GM23338 (cell line): ENCODE results near the gene AP2M1. TPM values are rescaled to one million over a fixed set of nuclear protein-coding genes. Genes with fewer than 3 reads are reported as not detected.

Source experiments
- ATAC-seq: fragments of 200-7000 bp; cut with Tn5 transposase; 3 replicates; pipeline ENCODE4 v1.9.1; 2020
- DNase-seq: peaks from one replicate; pipeline ENCODE4 v3.0.0-alpha.2; 2015; ENCODE audit warnings: low spot score
- H2AFZ ChIP-seq: fragments of 200-600 bp; sonication (generic); 2 replicates; pipeline ENCODE4 v1.8.0; 2016; ENCODE audit warnings: antibody characterized with exemption, mild to moderate bottlenecking, moderate library complexity
- H3F3A ChIP-seq: fragments of 200-600 bp; sonication (generic); replicated peaks from 2 replicates; pipeline ENCODE4 v1.8.0; 2017; ENCODE audit warnings: antibody characterized with exemption, mixed run types, low read depth
- H3K27ac ChIP-seq: fragments of 200-600 bp; sonication (generic); 2 replicates; pipeline ENCODE4 v1.6.1; 2016; ENCODE audit warnings: low read depth
- H3K27me3 ChIP-seq: fragments of 200-600 bp; sonication (generic); 2 replicates; pipeline ENCODE4 v1.8.0; 2016; ENCODE audit warnings: mild to moderate bottlenecking, mixed run types, moderate library complexity; ENCODE audit not compliant: insufficient read depth
- H3K36me3 ChIP-seq: fragments of 200-600 bp; sonication (generic); 2 replicates; pipeline ENCODE4 v1.8.0; 2016; ENCODE audit warnings: mild to moderate bottlenecking; ENCODE audit not compliant: insufficient read depth
- H3K4me1 ChIP-seq: fragments of 200-600 bp; sonication (generic); 2 replicates; pipeline ENCODE4 v1.8.0; 2016; ENCODE audit warnings: mild to moderate bottlenecking, moderate library complexity; ENCODE audit not compliant: insufficient read depth
- H3K4me2 ChIP-seq: fragments of 200-600 bp; sonication (generic); 2 replicates; pipeline ENCODE4 v1.7.1; 2017; ENCODE audit warnings: mixed run types
- H3K4me3 ChIP-seq: fragments of 200-600 bp; sonication (generic); 2 replicates; pipeline ENCODE4 v1.6.1; 2016; ENCODE audit warnings: mixed run types
- H3K79me2 ChIP-seq: fragments of 200-600 bp; sonication (generic); replicated peaks from 2 replicates; pipeline ENCODE4 v1.8.0; 2017; ENCODE audit warnings: mild to moderate bottlenecking; ENCODE audit not compliant: insufficient read depth
- H3K9me2 ChIP-seq: fragments of 200-600 bp; sonication (generic); 2 replicates; pipeline ENCODE4 v1.8.0; 2017; ENCODE audit not compliant: insufficient read depth
- H4K20me1 ChIP-seq: fragments of 200-600 bp; sonication (generic); replicated peaks from 2 replicates; pipeline ENCODE4 v1.8.0; 2017; ENCODE audit warnings: mild to moderate bottlenecking; ENCODE audit not compliant: insufficient read depth
- H3K27ac Mint-ChIP-seq: 2 replicates; pipeline ENCODE4 v1.8.0; 2020; ENCODE audit warnings: inconsistent platforms, mild to moderate bottlenecking, moderate library complexity, mixed read lengths
- H3K27me3 Mint-ChIP-seq: 3 replicates; pipeline ENCODE4 v1.8.0; 2022; ENCODE audit warnings: low read depth, mild to moderate bottlenecking, moderate library complexity, mixed read lengths, inconsistent platforms; ENCODE audit not compliant: insufficient read depth, poor library complexity
- H3K36me3 Mint-ChIP-seq: 3 replicates; pipeline ENCODE4 v1.8.0; 2021; ENCODE audit warnings: low read depth, mild to moderate bottlenecking, inconsistent platforms, moderate library complexity, mixed read lengths
- H3K4me1 Mint-ChIP-seq: 3 replicates; pipeline ENCODE4 v1.8.0; 2020; ENCODE audit warnings: mild to moderate bottlenecking, inconsistent platforms, mixed read lengths
- H3K4me3 Mint-ChIP-seq: 3 replicates; pipeline ENCODE4 v1.8.0; 2021; ENCODE audit warnings: moderate library complexity, mild to moderate bottlenecking, inconsistent platforms, mixed read lengths
- H3K9me3 Mint-ChIP-seq: 3 replicates; pipeline ENCODE4 v1.8.0; 2020; ENCODE audit warnings: moderate library complexity, mild to moderate bottlenecking, inconsistent platforms, mixed read lengths
- CREB1 ChIP-seq: fragments of 250-450 bp; sonication (Bioruptor Pico); IDR thresholded peaks from 2 replicates; pipeline ENCODE4 v1.5.0; 2020; ENCODE audit warnings: low read depth, mild to moderate bottlenecking, moderate library complexity
- CTCF ChIP-seq, 2 experiments: fragments of 200-600 bp in 1 of 2; sonication (generic) in 1 of 2; conservative IDR thresholded peaks; 2 replicates each; pipeline versions ENCODE4 v1.5.1 to v1.6.1; 2016 to 2017; ENCODE audit warnings: antibody characterized with exemption in 2 of 2, low read depth in 2 of 2, mild to moderate bottlenecking in 2 of 2, moderate library complexity in 1 of 2
- ETS1 ChIP-seq: IDR thresholded peaks from 2 replicates; pipeline ENCODE4 v1.6.1; 2016; ENCODE audit warnings: antibody characterized with exemption
- NANOG ChIP-seq: IDR thresholded peaks from 2 replicates; pipeline ENCODE4 v1.6.1; 2016; ENCODE audit warnings: antibody characterized with exemption, borderline replicate concordance
- STAT1 ChIP-seq: IDR thresholded peaks from one replicate; pipeline ENCODE4 v1.6.1; 2016; ENCODE audit warnings: antibody characterized with exemption; ENCODE audit not compliant: unreplicated experiment
- ZNF331 ChIP-seq: fragments of 250-450 bp; sonication (Bioruptor Pico); IDR thresholded peaks from 2 replicates; pipeline ENCODE4 v1.5.0; 2020; ENCODE audit warnings: low read depth, mild to moderate bottlenecking, moderate library complexity
- ZNF462 ChIP-seq: fragments of 250-450 bp; sonication (Bioruptor Pico); IDR thresholded peaks from 2 replicates; pipeline ENCODE4 v1.5.0; 2020; ENCODE audit warnings: mild to moderate bottlenecking, moderate library complexity
- polyA plus RNA-seq: library from polyadenylated mRNA; unstranded; fragments of >200 nt; fragmentation: Nextera tagmentation; extraction: Ambion mirVana; gene quantifications from 2 replicates; pipeline ENCODE4 v1.2.1, GENCODE V29; 2016
- total RNA-seq: library from RNA; depleted of rRNA; stranded (reverse); fragments of >200 nt; shearing (Covaris generic); gene quantifications from 2 replicates; pipeline ENCODE4 v1.2.3, GENCODE V29; 2014

The AP2M1 gene
- total and polyA plus RNA-seq, 2 experiments from 2014 or later = 215 to 305 TPM

GRCh38 chr3:184200825-184201224 is 26.2 kb downstream of the AP2M1 start (continued):
- TF ChIP-seq ZNF462 (CRISPR knock-in tag) (no peak), ZNF331 (CRISPR knock-in tag) (no peak), CTCF (conservative IDR thresholded peaks at IDR 0.05; ENCODE audit: low read depth in 2 of 2) (no peak)

- no peaks in the 10 kb centered on the region for H3K36me3 ChIP-seq
- ATAC-seq (no peak), DNase-seq (no peak)
- H3K36me3 Mint-ChIP-seq = no peaks in the 10 kb centered on the region
- H3K4me3 ChIP-seq = no peak overlapping the region
- no peaks in the 10 kb centered on the region for H3K4me1 Mint-ChIP-seq
- no peak overlapping the region for H3K27ac ChIP-seq
- no peaks in the 10 kb centered on the region for H3F3A ChIP-seq
- peaks cover 7% of the 10 kb centered on the region for H3K27me3 Mint-ChIP-seq
- no peaks in the 10 kb centered on the region for H3K79me2 ChIP-seq
- no peak overlapping the region for H3K4me3 Mint-ChIP-seq
- no peaks in the 10 kb centered on the region for H3K9me3 Mint-ChIP-seq
- no peak overlapping the region for H2AFZ ChIP-seq
- H3K4me2 ChIP-seq = no peak overlapping the region
- no peak overlapping the region for H3K27ac Mint-ChIP-seq
- H3K9me2 ChIP-seq = no peaks in the 10 kb centered on the region
- no peaks in the 10 kb centered on the region for H4K20me1 ChIP-seq
- H3K4me1 ChIP-seq = no peaks in the 10 kb centered on the region
- H3K27me3 ChIP-seq = no peaks in the 10 kb centered on the region
- no peak for TF ChIP-seq ETS1
- TF ChIP-seq ZNF331 (CRISPR knock-in tag) = no peak
- TF ChIP-seq STAT1 = no peak
- TF ChIP-seq NANOG = no peak
- no peak for TF ChIP-seq CREB1
Measured at GRCh38 chr3:184203526-184203925, 28.9 kb downstream of the AP2M1 start.
